Measurements from ENCODE around the gene NFIB. TPM values are rescaled to one million over a fixed set of nuclear protein-coding genes. Genes with fewer than 3 reads are reported as not detected.

Gene NFIB
- total and polyA plus RNA-seq, 4 experiments from 2014 or later = not detected

DNA sequence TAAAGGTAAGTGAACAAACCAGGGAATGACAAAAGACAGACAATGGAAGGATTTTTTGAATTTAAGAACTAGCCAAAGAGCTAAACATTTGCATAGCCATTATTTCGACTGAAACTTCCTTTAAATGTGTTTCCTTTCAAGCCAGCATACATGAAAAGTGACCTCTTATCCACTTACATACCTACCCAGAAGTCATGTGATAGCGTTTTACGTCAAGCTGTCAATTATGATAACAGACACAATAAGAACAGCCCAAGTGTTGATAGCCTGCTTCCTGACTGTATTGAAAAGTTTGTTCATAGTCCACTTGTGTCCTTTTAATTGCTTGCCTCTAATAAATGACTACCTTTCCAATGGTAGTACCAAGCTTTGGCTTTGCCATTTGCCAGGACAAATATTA lies 206.0 kb downstream of the NFIB start:
- Mint-ChIP-seq H3K4me3 (no peak overlapping the region), H3K4me1 (no peaks in the 10 kb centered on the region), H3K9me3 (peaks cover 0 to 2% (median 0%) of the 10 kb centered on the region in 8 donors), H3K27me3 (no peaks in the 10 kb centered on the region), H3K36me3 (no peaks in the 10 kb centered on the region), H3K27ac (no peak overlapping the region)
- CTCF ChIA-PET (ENCODE audit: partially characterized antibody) = interaction anchor here (0.7 kb wide), 1 partner anchor 8 kb away, joined by 3 read pairs; no protein-coding TSS in a partner anchor
- no peak for DNase-seq
- Histone ChIP-seq H3K4me3 (ENCODE audit: low read length in 2 of 2) (no peak overlapping the region), H3K36me3 (ENCODE audit: insufficient read depth, low read length) (no peaks in the 10 kb centered on the region), H3K4me1 (ENCODE audit: insufficient read depth, low read length) (no peaks in the 10 kb centered on the region), H3K27me3 (ENCODE audit: insufficient read depth, low read length) (no peaks in the 10 kb centered on the region), H3K27ac (ENCODE audit: low read depth, low read length) (no peak overlapping the region), H3K9me3 (ENCODE audit: control insufficient read depth in 1 of 2, low read length in 2 of 2) (no peaks in the 10 kb centered on the region)
- POLR2A ChIA-PET (ENCODE audit: partially characterized antibody) = no interaction called here
- intact Hi-C loops (cut with micrococcal nuclease) = no loop called here

- Histone ChIP-seq H3K4me3 (ENCODE audit: low read length in 2 of 2) (no peak overlapping the region), H3K27ac (ENCODE audit: low read depth, low read length) (no peak overlapping the region), H3K27me3 (ENCODE audit: insufficient read depth, low read length) (no peaks in the 10 kb centered on the region), H3K9me3 (ENCODE audit: control insufficient read depth in 1 of 2, low read length in 2 of 2) (no peaks in the 10 kb centered on the region), H3K36me3 (ENCODE audit: insufficient read depth, low read length) (no peaks in the 10 kb centered on the region), H3K4me1 (ENCODE audit: insufficient read depth, low read length) (no peaks in the 10 kb centered on the region)
- intact Hi-C loops (cut with micrococcal nuclease) = no loop called here
- Mint-ChIP-seq H3K9me3 (peaks cover 0 to 1% (median 0%) of the 10 kb centered on the region in 8 donors), H3K27me3 (no peaks in the 10 kb centered on the region), H3K36me3 (no peaks in the 10 kb centered on the region), H3K4me3 (no peak overlapping the region), H3K4me1 (no peaks in the 10 kb centered on the region), H3K27ac (no peak overlapping the region)
- ChIA-PET CTCF (ENCODE audit: partially characterized antibody) (no interaction called here), POLR2A (ENCODE audit: partially characterized antibody) (no interaction called here)
- no peak for DNase-seq
Measured at GRCh38 chr9:14107495-14107894, 206.4 kb downstream of the NFIB start.

DNA sequence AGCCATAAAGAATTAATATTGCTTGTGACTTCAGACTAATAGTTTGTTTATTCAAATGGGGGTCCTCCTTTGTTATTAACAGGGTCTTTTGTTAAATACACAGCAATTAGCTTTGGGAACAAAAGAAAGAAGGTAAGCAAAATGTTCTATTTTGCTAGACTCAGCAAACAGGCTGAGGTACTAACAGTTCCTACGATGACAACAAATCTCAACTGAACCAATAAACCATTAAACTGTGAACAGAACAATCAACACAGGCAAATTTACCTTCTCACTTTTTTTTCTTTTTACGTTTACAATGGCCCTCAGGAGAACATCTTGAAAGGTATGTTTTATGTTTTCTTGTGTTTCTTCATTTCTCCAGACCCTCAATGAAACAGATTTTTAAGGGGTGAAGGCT lies 207.2 kb downstream of the NFIB start:
- DNase-seq = no peak
- no peak overlapping the region for H3K27ac ChIP-seq (ENCODE audit: low read depth, low read length)
- CTCF ChIA-PET (ENCODE audit: partially characterized antibody) = no interaction called here
- no peaks in the 10 kb centered on the region for H3K36me3 ChIP-seq (ENCODE audit: insufficient read depth, low read length)
- H3K4me1 Mint-ChIP-seq = no peaks in the 10 kb centered on the region
- no peaks in the 10 kb centered on the region for H3K4me1 ChIP-seq (ENCODE audit: insufficient read depth, low read length)
- POLR2A ChIA-PET (ENCODE audit: partially characterized antibody) = no interaction called here
- no peak overlapping the region for H3K27ac Mint-ChIP-seq
- H3K27me3 ChIP-seq (ENCODE audit: insufficient read depth, low read length) = no peaks in the 10 kb centered on the region
- H3K36me3 Mint-ChIP-seq = no peaks in the 10 kb centered on the region
- H3K4me3 Mint-ChIP-seq = no peak overlapping the region
- H3K27me3 Mint-ChIP-seq = no peaks in the 10 kb centered on the region
- H3K9me3 Mint-ChIP-seq = peaks cover 0 to 1% (median 0%) of the 10 kb centered on the region in 8 donors
- intact Hi-C loops (cut with micrococcal nuclease) = no loop called here
- no peak overlapping the region for H3K4me3 ChIP-seq (ENCODE audit: low read length in 2 of 2)
- no peaks in the 10 kb centered on the region for H3K9me3 ChIP-seq (ENCODE audit: control insufficient read depth in 1 of 2, low read length in 2 of 2)

DNA sequence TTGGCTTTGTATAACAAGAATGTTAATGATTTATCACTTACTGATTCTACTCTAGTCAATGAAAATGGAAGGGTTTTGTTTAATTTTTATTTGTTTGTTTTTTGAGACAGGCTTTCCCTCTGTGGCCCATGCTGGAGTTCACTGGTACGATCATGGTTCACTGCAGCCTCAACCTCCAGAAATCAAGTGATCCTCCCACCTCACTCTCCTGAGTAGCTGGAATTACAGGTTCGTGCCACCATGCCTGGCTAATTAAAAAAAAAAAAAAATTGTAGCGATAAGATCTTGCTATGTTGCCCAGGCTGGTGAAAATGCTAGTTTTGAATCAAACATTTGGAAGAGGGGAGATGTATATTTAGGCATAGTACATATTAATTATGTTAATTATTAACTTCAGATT lies 209.4 kb downstream of the NFIB start:
- intact Hi-C loops (cut with micrococcal nuclease) = no loop called here
- H3K9me3 ChIP-seq (ENCODE audit: control insufficient read depth in 1 of 2, low read length in 2 of 2) = no peaks in the 10 kb centered on the region
- no peaks in the 10 kb centered on the region for H3K4me1 ChIP-seq (ENCODE audit: insufficient read depth, low read length)
- Mint-ChIP-seq H3K4me3 (no peak overlapping the region), H3K9me3 (peaks cover 0 to 1% (median 0%) of the 10 kb centered on the region in 8 donors), H3K4me1 (no peaks in the 10 kb centered on the region), H3K27ac (no peak overlapping the region), H3K27me3 (no peaks in the 10 kb centered on the region), H3K36me3 (no peaks in the 10 kb centered on the region)
- no peaks in the 10 kb centered on the region for H3K36me3 ChIP-seq (ENCODE audit: insufficient read depth, low read length)
- ChIA-PET CTCF (ENCODE audit: partially characterized antibody) (no interaction called here), POLR2A (ENCODE audit: partially characterized antibody) (no interaction called here)
- H3K27ac ChIP-seq (ENCODE audit: low read depth, low read length) = no peak overlapping the region
- DNase-seq = no peak
- H3K4me3 ChIP-seq (ENCODE audit: low read length in 2 of 2) = no peak overlapping the region
- H3K27me3 ChIP-seq (ENCODE audit: insufficient read depth, low read length) = no peaks in the 10 kb centered on the region

DNA sequence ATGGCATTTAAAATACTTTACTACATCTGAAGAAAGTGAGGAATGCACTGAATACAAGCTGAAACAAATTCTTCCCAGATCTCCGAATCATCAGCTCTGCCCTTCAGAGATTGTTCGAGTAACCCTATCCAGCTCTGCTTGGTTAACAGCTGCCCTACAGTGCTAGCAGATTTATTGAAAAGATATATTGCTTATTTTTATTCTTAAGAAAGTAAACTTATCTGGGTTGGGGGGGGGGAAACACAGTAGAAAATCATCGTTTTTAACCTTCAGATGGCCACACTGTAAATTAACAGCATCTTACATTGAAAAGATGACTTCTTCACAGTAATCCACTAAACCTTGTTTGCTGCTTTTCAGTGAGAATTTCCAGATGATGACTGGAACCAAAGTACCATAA lies 210.8 kb downstream of the NFIB start:
- Mint-ChIP-seq H3K27ac (no peak overlapping the region), H3K36me3 (no peaks in the 10 kb centered on the region), H3K4me1 (no peaks in the 10 kb centered on the region), H3K9me3 (peaks cover 0 to 1% (median 0%) of the 10 kb centered on the region in 8 donors), H3K27me3 (no peaks in the 10 kb centered on the region), H3K4me3 (no peak overlapping the region)
- DNase-seq = no peak
- Histone ChIP-seq H3K4me1 (ENCODE audit: insufficient read depth, low read length) (no peaks in the 10 kb centered on the region), H3K27me3 (ENCODE audit: insufficient read depth, low read length) (no peaks in the 10 kb centered on the region), H3K27ac (ENCODE audit: low read depth, low read length) (no peak overlapping the region), H3K36me3 (ENCODE audit: insufficient read depth, low read length) (no peaks in the 10 kb centered on the region), H3K4me3 (ENCODE audit: low read length in 2 of 2) (no peak overlapping the region), H3K9me3 (ENCODE audit: control insufficient read depth in 1 of 2, low read length in 2 of 2) (no peaks in the 10 kb centered on the region)
- intact Hi-C loops (cut with micrococcal nuclease) = no loop called here
- ChIA-PET CTCF (ENCODE audit: partially characterized antibody) (no interaction called here), POLR2A (ENCODE audit: partially characterized antibody) (no interaction called here)

GRCh38 chr9:14099737-14100136 lies 214.2 kb downstream of the NFIB start:
- Histone ChIP-seq H3K9me3 (ENCODE audit: control insufficient read depth in 1 of 2, low read length in 2 of 2) (no peaks in the 10 kb centered on the region), H3K36me3 (ENCODE audit: insufficient read depth, low read length) (no peaks in the 10 kb centered on the region), H3K27ac (ENCODE audit: low read depth, low read length) (no peak overlapping the region), H3K4me3 (ENCODE audit: low read length in 2 of 2) (no peak overlapping the region), H3K27me3 (ENCODE audit: insufficient read depth, low read length) (no peaks in the 10 kb centered on the region), H3K4me1 (ENCODE audit: insufficient read depth, low read length) (no peaks in the 10 kb centered on the region)
- no peaks in the 10 kb centered on the region for H3K9me3 Mint-ChIP-seq
- POLR2A ChIA-PET (ENCODE audit: partially characterized antibody) = no interaction called here
- no peaks in the 10 kb centered on the region for H3K4me1 Mint-ChIP-seq
- no peak overlapping the region for H3K27ac Mint-ChIP-seq
- H3K27me3 Mint-ChIP-seq = no peaks in the 10 kb centered on the region
- CTCF ChIA-PET (ENCODE audit: partially characterized antibody) = interaction anchor here (1.3 kb wide), 1 partner anchor 9 kb away, joined by 3 read pairs; no protein-coding TSS in a partner anchor
- DNase-seq = no peak
- no peak overlapping the region for H3K4me3 Mint-ChIP-seq
- intact Hi-C loops (cut with micrococcal nuclease) = no loop called here
- no peaks in the 10 kb centered on the region for H3K36me3 Mint-ChIP-seq

GRCh38 chr9:14098486-14099180 lies 215.3 kb downstream of the NFIB start:
- no peaks in the 10 kb centered on the region for H3K9me3 ChIP-seq (ENCODE audit: control insufficient read depth in 1 of 2, low read length in 2 of 2)
- Mint-ChIP-seq H3K27ac (no peak overlapping the region), H3K9me3 (no peaks in the 10 kb centered on the region), H3K27me3 (no peaks in the 10 kb centered on the region), H3K36me3 (no peaks in the 10 kb centered on the region), H3K4me3 (no peak overlapping the region), H3K4me1 (no peaks in the 10 kb centered on the region)
- no peaks in the 10 kb centered on the region for H3K4me1 ChIP-seq (ENCODE audit: insufficient read depth, low read length)
- no peaks in the 10 kb centered on the region for H3K36me3 ChIP-seq (ENCODE audit: insufficient read depth, low read length)
- POLR2A ChIA-PET (ENCODE audit: partially characterized antibody) = no interaction called here
- CTCF ChIA-PET (ENCODE audit: partially characterized antibody) = interaction anchor here (1.3 kb wide), 1 partner anchor 10 kb away, joined by 3 read pairs; no protein-coding TSS in a partner anchor
- no peak overlapping the region for H3K27ac ChIP-seq (ENCODE audit: low read depth, low read length)
- no peaks in the 10 kb centered on the region for H3K27me3 ChIP-seq (ENCODE audit: insufficient read depth, low read length)
- intact Hi-C loops (cut with micrococcal nuclease) = no loop called here
- no peak for DNase-seq
- H3K4me3 ChIP-seq (ENCODE audit: low read length in 2 of 2) = no peak overlapping the region

Measured in CD4-positive, alpha-beta memory T cell (primary cell).